GM18526 (cell line): ENCODE measurements around the gene FBRSL1.

Source experiments
- POLR2A ChIP-seq: IDR thresholded peaks from 3 replicates; pipeline ENCODE4 v1.6.1; 2011; ENCODE audit not compliant: insufficient read length; ENCODE audit errors: extremely low read depth

FBRSL1 gene

GRCh38 chr12:132477703-132478432, 12.1 kb upstream of the FBRSL1 start:
- TF ChIP-seq POLR2A: no peak

GRCh38 chr12:132478433-132478803, 11.5 kb upstream of the FBRSL1 start:
- TF ChIP-seq POLR2A: no peak

GRCh38 chr12:132478845-132479244, 11.1 kb upstream of the FBRSL1 start:
- no peak for TF ChIP-seq POLR2A

GRCh38 chr12:132479291-132479690, 10.7 kb upstream of the FBRSL1 start:
- TF ChIP-seq POLR2A: no peak

GRCh38 chr12:132479938-132480622, 9.9 kb upstream of the FBRSL1 start:
- no peak for TF ChIP-seq POLR2A

- TF ChIP-seq POLR2A: no peak
Observed at GRCh38 chr12:132480623-132481132, 9.3 kb upstream of the FBRSL1 start.

- TF ChIP-seq POLR2A: no peak
Observed at GRCh38 chr12:132481345-132481744, 8.6 kb upstream of the FBRSL1 start.

GRCh38 chr12:132481771-132482745, 7.9 kb upstream of the FBRSL1 start:
- no peak for TF ChIP-seq POLR2A

- TF ChIP-seq POLR2A: no peak
Observed at GRCh38 chr12:132482771-132483170, 7.2 kb upstream of the FBRSL1 start.

- TF ChIP-seq POLR2A: no peak
Observed at GRCh38 chr12:132483208-132483607, 6.7 kb upstream of the FBRSL1 start.

GRCh38 chr12:132483612-132484011, 6.3 kb upstream of the FBRSL1 start:
- no peak for TF ChIP-seq POLR2A

GRCh38 chr12:132484183-132484890, 5.6 kb upstream of the FBRSL1 start:
- no peak for TF ChIP-seq POLR2A

- no peak for TF ChIP-seq POLR2A
Observed at GRCh38 chr12:132484891-132485441, 5.0 kb upstream of the FBRSL1 start.

- no peak for TF ChIP-seq POLR2A
Observed at GRCh38 chr12:132485619-132486018, 4.3 kb upstream of the FBRSL1 start.

- TF ChIP-seq POLR2A: no peak
Observed at GRCh38 chr12:132486168-132486567, 3.8 kb upstream of the FBRSL1 start.

- TF ChIP-seq POLR2A: no peak
Observed at GRCh38 chr12:132486576-132486975, 3.4 kb upstream of the FBRSL1 start.
